Ureter (tissue), 1 donor: ENCODE results near the gene POLN. TPM values are rescaled to one million over a fixed set of nuclear protein-coding genes. Genes with fewer than 3 reads are reported as not detected.
"Not testable (repeated sequence)": the region's sequence is repeated elsewhere in the genome, so short reads cannot be mapped to it uniquely, and the experiment has no call there.

Experiments
- DNase-seq: peaks from one replicate; pipeline ENCODE4 v3.0.0-alpha.2; 2020; ENCODE audit warnings: low spot score
- total RNA-seq: library from RNA; stranded (reverse); gene quantifications from one replicate; pipeline ENCODE4 v1.2.4, GENCODE V29; 2023
- donor health status: DM: yes; HTN: yes; CAD: no.

POLN gene
- total RNA-seq, 1 donor from 2014 or later: 3.1 TPM

DNA sequence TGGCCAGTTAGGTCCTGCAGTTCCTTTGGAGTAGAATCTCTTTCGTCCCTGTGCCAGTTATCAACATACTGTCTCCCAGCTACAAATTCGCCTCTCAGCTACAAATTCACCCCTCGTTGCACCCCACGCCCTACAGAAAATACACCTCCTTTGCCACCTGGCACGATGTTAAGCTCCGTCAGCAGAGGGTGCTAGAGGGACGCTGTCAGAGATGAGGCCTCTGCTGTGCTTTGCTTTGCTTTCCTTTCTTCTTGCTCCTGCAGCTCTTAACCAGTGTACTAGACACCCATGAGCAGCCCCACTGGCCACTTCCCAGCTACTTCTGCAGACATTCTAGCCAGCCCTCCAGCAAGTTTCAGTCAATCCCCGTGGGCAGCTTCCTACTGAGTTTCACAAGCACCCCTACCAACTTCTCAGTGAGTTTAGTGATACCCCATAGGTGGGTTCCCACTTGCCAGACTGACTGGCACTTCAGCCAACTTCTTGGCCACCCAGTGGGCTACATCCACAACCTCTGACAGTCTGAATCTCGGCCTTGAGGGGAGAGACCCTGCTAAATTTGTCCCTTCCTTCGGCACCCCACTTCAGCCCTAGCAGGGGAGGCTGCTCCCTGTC, 21.8 kb downstream of the POLN start:
- peak; percentile 76 for DNase-seq

DNA sequence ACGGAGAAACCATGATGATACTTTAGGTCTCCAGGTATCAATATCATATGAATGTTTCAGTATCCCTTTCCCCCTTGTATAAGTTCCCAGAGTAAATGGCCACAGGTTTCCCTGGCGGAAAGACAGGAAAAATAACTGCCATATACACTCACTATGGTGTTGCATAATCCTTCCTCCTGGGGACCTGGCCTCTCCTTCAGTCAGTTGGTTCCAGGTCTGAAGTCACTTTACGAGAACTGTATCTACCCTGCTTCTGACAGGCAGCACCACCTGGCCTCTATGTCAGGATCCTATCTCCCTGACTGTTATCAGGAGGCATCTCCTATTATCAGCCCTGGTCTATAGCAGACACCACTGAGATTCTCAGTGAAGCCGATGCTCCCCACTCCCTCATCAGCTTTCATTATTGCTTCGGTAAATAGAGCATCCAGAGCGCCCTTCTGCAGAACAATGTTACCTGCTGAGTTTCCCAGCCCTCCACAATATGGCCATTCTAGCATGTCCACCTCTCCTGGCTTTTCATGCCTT, 22.6 kb downstream of the POLN start:
- DNase-seq: no peak

DNA sequence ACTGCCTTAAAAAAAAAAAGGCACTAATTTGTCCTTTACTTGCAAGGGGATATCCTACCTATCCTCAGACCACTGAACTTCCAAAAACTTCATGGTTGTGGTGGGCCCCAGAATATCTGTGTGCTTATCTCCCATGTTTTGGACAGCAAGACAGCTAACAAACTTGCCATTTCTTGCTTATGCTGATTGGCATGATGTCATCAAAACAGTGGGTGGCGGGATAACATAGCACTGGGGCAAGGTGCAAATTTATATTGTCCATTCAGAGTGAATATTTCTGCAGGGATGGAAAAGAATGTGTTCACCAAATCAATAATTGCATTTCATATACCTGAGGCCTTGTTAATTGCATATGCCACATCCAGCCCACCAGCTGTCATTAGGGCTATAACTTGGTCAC, 23.5 kb downstream of the POLN start:
- DNase-seq: no peak

DNA sequence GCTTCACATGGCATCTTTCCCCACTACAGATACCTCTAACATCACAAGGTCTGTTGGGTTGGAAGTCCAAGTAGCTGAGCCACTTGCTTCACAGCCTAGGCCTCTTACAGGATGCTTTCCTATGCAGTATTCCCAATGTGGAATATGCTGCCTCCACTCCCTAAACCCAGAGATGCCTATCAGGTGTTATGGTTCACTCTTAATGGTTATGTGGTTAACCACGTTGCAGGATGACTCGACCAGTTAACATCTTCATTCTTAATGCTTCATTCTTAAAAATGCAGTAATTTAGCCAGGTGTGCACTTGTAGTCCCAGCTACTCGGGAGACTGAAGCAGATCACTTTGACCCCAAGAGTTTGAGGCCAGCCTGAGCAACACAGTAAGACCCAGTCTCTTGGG, 24.2 kb downstream of the POLN start:
- DNase-seq: no peak

DNA sequence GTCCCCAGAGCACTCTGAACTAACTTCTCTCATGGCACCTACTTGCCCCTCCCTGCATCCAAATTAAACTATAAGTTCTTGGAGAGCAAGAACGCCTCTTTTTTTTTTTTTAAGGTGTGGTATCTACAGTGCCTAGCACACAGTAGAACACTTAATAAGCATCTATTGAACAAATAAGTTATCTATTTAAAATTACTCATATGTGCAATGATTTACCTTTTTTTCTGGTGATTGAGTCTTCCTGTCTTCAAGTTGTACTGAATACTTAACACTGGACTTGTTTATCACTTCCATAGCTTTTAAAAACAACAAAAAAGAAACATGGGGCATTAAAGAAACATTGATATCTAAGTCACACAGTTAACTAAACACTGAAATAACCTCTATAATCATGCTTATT, 29.1 kb downstream of the POLN start:
- no peak for DNase-seq

DNA sequence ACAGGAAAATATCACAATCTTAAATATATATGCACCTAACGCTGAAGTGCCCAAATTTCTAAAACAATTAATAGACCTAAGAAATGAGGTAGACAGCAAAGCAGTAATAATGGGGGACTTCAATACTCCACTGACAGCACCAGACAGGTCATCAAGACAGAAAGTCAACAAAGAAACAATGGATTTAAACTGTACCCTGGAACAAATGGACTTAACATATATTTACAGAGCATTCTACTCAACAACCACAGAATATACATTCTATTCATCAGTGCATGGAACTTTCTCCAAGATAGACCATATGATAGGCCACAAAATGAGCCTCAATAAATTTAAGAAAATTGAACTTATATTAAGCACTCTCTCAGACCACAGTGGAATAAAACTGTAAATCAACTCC, 39.1 kb downstream of the POLN start:
- DNase-seq: not testable (repeated sequence)

DNA sequence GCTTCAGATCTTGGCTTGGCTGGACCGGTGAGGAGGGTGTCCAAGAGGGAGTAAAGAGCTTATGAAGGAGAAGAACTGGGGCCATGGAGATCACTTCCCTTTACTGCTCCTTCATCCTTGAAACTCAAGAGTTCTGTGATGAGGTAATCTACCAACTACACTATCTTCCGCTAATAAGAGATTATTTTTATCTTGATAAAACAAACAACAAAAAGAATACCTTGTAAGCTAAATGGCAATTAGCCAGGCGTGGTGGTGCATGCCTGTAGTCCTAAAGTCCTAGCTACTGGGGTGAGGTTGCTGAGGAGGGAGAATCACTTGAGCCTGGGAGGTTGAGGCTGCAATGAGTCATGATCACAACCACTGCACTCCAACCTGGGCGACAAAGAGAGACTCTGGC, 47.4 kb downstream of the POLN start:
- DNase-seq: no peak

DNA sequence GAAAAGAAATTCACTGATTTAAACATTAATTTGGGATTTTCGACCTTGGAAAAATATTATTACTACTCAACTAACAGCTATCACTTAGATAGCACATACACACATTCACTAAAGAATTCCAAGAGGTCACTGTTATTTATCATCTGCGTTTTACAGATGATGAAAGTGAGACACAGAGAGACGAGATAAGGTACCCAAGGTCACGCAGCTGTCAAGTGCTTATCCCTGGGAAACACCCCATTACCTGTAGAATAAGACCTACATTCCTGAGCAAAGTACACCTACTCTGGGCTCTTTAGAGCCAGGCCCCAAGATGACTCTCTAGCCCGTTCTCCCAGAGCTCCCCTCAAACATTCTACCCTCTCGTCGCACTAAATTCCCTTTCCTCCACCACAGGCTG, 48.6 kb downstream of the POLN start:
- DNase-seq: no peak

DNA sequence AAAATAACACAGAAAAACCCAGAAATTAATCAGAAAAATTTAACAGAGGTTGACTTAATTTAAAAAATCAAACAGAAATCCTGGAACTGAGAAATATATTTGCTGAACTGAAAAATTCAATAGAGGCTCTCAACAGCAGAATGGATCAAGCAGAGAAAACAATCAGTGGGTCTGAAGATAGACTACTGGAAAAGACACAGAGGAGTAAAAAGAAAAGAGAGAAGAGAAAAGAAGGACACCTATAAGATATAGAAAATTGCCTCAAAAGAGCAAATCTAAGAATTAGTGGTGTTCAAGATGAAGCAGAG, 55.1 kb downstream of the POLN start:
- DNase-seq: no peak

DNA sequence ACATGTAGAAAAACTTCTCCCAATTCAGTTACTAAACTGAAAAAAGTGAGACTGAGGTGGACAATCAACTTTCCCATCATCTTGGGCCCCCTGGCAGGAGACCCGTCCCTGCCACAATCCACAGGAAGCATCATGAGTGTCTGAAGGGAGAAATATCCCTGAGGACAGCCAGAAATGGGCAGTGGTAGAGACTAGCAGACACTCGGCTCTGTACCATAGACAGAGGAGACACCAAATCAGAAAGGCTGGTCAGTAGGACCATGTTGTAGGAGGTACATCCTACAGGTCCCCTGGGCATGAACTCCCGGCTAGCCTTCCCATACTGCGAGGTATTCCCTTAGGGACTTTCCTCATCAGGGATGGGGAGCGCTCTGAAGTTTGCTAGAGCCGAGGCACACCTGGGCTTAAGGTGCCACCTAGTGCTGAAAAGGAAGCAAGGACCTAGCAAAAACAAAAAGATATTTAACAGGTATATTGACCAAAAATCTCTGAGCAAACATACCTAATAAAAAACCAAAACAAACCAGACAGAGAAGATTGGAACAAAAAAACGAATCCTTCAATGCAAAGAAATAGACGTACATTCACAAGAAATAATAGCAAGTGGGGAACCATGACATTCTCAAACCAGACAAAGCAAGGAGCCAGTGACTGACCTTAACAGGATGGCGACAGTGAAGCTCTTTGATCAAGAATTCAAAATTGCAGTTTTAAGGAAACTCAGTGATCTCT, 55.6 kb downstream of the POLN start:
- no peak for DNase-seq

DNA sequence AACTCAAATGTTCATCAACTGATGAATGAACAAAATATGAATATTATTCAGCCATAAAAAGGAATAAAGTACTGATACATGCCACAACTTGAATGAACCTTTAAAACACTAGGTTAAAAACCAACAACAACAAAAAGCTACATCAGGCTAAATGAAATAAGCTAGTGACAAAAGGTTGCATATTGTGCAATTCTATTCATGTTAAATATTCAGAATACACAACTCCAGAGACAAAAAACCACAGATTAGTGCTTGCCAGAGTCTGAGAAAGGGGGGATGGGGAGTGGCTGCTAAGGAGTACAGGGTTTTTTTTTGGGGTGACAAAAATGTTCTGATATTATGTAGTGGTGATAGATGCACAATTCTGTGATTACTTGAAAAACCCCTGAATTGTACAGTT, 58.5 kb downstream of the POLN start:
- DNase-seq: no peak

DNA sequence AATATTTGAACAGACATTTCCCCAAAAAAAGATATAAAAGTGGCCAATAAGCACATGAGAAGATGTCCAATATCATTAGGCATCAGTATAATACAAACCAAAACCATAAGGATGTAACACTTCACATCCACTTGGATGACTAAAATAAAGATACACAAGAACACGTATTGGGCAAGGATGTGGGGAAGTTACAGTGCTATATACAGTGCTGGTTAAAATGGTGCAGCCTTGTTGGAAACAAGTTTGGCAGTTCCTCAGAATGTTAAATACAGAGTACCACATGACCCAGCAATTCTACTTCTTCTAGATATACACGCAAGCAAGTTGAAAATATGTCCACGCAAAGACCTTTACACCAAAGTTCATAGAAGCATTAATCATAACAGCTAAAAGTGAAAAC, 58.9 kb downstream of the POLN start:
- no peak for DNase-seq

DNA sequence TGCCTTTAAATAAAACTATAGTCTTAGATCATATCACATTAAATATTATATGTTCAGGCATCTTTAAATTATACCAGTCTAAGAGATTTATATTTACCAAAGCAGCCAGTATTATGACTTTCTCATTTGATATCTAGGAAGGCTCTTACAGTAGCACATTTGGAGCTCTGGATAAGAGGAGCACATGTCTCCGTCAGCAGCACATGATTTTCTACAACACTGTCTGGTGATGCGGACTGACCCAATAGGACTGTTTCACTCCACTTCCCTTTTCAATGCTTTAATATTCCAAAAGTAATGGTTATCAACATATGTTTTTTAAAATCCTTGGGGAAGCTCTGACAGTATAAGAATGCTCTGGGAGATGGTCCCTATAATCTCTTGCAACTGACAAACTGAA, 61.5 kb downstream of the POLN start:
- DNase-seq: no peak

DNA sequence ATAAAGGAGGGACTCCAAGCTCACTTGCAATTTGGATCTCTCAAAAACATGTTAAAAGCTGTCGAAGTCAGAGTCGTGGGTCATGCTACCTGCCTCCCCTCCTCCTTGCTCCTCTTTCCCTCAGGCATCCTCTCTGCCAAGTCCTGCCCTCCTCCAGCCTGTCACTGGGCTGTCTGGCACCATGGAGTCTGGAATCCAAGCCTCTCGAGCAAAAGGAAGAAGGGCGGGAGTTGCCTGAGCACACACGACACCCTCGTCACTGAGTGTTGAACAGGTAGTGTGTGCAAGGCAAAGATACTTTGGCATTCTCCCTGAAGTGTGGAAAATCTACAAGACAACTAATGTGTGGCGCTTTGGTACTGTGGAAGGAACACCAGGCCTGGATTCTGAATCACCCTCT, 62.2 kb downstream of the POLN start:
- no peak for DNase-seq

DNA sequence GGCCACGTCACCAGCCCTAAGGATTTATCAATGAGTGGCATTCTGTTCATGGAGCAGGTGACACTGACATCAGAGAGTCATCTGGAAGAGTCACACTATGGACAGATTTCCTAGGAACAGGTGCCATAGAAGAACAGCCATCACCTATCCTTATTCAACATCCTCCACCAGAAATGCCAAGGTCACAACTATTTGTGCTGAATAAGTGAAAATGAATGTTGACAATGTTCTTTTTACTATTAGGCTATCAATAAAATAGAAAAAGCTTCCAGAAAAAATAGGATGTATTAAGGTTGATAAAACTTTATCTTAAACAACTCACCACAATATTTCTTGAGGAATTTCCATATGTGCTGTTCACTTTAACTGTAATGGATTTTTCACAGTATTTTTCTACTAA, 62.9 kb downstream of the POLN start:
- no peak for DNase-seq

DNA sequence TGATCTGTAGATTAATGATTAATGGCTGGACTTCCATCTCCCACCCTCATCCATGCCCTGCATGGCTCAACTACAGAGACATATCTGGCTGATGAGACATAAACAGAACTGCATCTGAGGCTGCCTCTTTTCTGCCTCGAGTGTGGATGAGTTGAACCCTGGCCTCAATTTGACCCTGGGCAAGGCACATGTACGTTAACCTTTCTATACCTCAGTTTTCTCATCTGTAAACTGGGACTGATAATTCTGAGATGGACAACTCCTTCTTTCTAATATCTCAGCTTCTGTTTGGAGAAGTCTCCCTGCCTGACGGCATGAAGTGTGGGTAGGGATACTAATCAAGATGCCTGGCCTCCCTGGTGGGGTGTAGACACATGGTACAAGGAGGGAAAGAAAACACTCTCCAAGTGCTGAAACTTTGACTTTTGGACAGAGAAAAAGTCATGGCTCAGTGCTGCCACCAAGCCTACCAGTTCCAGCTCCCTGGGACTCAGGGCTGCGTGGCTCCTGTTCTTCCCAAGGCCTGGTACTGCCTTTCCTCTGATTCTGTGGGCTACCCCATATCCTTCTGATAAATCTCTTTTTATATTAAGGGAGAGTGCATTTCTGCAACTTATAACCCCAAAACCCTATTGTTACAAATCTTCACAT, 64.4 kb downstream of the POLN start:
- DNase-seq: no peak

DNA sequence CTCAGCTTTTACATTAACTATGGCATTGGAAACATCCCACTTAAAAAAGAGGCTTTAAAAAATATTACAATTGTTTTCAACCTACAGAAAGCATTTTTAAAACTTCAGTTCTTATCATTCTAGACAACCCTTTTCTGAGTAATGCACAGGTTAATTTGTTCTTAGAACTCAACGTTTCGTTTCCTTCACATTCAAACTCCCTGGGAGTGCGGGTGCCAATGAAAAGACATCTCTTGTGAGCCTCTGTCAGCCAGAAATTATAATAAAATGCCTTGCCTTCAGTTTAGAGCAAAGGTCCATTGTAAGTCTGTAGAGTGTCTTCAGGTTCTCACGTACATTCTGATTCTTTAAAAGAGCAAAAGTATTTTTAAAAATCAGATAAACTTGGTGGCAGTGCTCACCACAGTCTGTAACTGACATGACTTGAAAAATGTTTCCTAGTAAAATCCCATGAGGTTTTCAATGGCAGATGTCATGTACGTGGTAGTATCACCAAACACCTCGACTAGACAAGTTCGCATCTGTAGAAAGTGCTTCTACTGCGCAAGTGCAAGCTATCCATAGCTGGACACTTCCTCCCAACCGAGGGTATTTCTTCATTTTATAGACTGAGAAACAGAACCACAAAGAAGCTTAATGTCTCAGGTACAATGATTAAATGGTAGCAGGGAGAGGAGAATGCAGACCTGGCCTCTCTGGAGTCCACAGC, 65.8 kb downstream of the POLN start:
- no peak for DNase-seq

DNA sequence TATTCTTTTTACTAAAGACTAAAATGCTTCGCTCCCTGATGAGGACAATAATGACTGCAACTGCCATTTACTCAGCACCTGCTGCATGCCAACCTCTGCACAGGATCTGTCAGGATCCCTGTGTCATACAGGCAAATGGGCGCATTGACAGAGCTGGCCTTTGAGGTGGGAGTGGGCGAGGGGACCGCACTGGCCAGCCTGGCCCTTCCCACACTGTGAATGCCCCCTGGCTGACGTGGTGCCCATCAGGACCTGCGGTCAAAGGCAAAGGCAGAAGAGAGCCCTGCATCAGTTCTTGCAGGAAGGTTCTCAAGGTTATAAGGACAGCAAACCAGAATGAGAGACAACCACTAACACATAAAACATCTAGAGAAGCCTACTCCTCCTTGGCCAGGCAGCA, 67.9 kb downstream of the POLN start:
- no peak for DNase-seq

DNA sequence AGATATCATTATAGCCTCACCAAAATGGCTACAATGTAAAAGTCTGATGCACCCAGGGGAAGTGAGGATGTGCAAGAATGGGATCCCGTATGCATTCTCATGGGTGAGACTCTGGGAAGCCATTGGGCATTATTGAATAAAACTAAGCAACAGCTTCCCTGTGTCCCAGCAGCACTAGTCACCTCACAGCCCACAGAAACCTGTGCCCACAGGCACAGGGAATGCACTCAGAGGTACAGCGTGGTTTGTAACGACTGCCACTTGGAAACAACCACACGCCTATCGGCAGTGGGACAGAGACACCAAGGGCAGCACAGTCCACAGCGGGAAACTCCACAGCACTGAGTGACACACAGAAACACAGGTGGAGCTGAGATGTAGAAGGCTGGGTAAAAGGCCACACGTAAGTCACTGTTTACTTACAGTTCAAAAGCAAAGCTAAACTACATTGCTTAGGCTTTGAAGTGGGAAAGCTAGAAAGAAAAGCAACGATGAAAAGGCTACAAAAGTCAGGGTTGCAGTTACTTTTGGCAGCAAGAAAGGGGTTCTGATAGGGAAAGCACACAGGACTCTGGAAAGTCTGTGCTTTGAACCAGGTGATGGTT, 69.2 kb downstream of the POLN start:
- DNase-seq: no peak

DNA sequence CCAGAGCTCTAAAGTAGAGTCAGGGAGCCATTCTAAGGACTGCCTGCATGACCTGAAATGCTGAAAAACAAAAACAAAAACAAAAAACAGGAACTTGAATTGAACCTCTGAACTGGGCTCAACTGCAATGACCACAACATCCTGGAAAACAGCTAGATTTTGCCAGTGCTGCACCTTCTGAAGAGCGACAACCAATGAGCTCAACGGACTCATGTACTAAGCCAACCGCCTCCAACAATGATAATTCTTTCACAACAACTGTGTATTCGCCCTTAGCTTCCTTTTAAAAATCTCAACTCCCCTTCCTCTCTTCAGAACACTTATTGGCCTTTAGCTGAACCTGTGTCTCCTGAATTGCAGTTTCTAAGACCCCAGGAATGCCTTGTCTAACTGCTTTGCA, 69.8 kb downstream of the POLN start:
- DNase-seq: no peak

DNA sequence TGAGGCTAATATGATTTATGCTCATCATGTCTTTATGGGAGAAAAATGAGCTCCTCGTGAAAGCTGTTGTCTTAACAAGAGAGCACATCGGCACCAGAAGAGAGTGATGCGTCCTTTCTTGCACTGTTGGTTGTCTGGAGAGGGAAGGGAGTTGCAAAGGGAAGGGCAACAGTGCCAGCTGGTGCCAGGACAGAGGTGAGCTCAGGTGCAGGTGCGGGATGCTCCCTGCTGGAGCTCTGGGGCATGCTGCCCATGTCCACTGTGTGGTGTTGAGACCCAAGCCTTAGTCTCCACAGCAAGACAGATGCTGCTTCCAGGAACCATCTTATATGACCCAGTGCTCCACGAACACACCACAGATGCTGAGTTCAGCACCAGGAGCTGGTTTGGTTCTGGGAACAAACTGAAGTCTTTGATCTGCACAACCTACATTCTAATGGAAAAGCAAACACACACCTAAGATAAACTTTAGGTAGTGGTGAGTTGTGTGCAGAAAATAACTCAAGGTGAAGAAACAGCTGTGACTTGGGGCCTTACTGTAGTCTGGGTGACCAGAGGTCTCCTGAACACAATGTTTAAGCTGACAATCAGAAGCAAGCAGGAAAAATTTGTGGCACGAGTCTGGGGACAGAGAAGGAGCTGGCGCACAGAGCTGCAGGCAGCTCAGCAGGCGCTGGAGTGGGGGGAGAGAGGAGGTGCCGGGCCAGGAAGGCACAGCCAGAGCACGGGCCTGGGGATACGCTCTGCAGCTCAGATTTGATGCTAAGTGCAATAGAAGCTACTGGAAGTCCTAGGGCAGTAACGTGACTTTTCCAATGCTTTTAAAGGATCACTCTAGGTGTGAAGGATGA, 73.2 kb downstream of the POLN start:
- no peak for DNase-seq
